Measurements from ENCODE around the gene PTCD2.
"Not testable (repeated sequence)": the region's sequence is repeated elsewhere in the genome, so short reads cannot be mapped to it uniquely, and the experiment has no call there.

The PTCD2 gene

DNA sequence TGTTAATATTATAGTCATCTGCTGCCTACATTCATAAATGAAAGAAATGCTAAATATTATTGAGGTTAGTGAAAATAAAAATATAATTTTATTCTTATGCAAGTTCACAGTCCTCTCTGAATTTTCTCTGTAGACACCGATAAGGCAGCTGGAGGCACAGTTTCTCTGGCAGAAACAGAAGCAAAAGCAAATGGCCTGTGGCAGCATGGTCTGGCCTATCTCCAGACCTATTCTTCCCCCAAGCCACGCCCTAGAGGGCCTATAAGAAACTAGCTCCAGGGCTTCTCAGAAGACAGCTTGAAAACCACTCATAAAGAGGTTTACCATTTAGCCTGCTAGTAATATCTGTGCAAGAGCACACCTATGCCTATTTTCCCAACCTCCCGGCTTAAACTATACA is 28.6 kb upstream of the PTCD2 start:
- DNase-seq (ENCODE audit: low read depth, low spot score) = no peak
- Histone ChIP-seq H3K4me3 (no peak overlapping the region), H3K9me3 (ENCODE audit: low read depth, low read length) (no peaks in the 10 kb centered on the region), H3K27ac (peak overlapping the region; percentile 73), H3K9ac (ENCODE audit: insufficient read length) (no peak overlapping the region), H3K36me3 (ENCODE audit: insufficient read depth, low read length) (peaks cover 62% of the 10 kb centered on the region)
- TF ChIP-seq FOXP2 (optimal IDR thresholded peaks at IDR 0.05; ENCODE audit: control extremely low read depth, extremely low read length, insufficient read depth) (no peak), POLR2AphosphoS5 (IDR thresholded peaks at IDR 0.05; ENCODE audit: borderline replicate concordance, low read depth, low read length) (no peak), EZH2 (IDR thresholded peaks at IDR 0.05) (no peak)

DNA sequence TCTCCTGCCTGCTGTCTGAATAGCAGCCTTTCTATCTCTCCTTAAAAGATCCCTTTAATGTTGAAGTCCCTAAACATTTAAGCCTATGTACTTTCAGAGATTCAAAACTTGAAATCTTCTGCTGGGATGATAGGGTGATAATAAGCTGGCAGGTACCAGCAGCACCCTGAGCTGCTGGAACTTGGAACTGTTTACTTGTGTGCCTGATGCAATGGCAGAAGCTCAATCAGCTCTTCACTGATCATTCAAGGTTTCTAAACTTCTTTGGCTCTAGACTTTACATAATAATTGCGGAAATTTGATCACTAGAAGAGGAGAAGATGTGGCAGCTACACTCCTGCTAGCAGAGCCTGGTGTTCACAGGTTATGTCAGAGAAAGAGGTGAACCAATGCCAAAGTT is 27.8 kb upstream of the PTCD2 start:
- Histone ChIP-seq H3K9ac (ENCODE audit: insufficient read length) (peak overlapping the region; percentile 3), H3K36me3 (ENCODE audit: insufficient read depth, low read length) (peaks cover 63% of the 10 kb centered on the region), H3K27ac (peak overlapping the region; percentile 73), H3K4me3 (no peak overlapping the region), H3K9me3 (ENCODE audit: low read depth, low read length) (no peaks in the 10 kb centered on the region)
- no peak for DNase-seq (ENCODE audit: low read depth, low spot score)
- no peak for TF ChIP-seq POLR2AphosphoS5 (IDR thresholded peaks at IDR 0.05; ENCODE audit: borderline replicate concordance, low read depth, low read length)
- TF ChIP-seq EZH2 (IDR thresholded peaks at IDR 0.05) = no peak
- no peak for TF ChIP-seq FOXP2 (optimal IDR thresholded peaks at IDR 0.05; ENCODE audit: control extremely low read depth, extremely low read length, insufficient read depth)

DNA sequence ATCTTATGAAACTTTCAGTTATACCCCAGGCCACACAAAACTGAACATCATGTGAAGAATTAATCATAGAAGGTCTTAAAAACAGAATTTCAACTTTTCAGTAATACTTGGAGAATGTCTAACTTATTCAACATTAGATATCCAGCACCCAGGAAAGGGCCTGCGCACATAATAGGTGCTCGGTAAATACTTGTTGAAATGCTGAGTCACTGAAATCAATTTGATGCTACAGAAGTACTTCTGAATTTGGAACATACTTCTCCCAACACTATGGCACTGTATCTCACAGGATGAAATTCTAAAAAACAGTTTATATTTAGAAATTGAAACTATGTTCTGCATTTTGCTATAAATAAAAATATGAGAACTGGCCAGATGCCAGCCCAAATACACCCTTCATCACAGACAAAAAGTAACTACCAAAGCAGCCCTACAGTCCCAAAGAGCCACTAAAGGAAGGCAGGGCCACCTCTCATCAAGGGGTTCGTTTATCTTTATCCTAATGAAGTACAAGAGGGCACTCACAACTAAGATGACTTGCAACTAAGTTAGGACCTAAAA is 26.6 kb upstream of the PTCD2 start:
- H3K36me3 ChIP-seq (ENCODE audit: insufficient read depth, low read length) = peaks cover 57% of the 10 kb centered on the region
- DNase-seq (ENCODE audit: low read depth, low spot score) = no peak
- no peak overlapping the region for H3K4me3 ChIP-seq
- H3K27ac ChIP-seq = peak overlapping the region; percentile 73
- H3K9ac ChIP-seq (ENCODE audit: insufficient read length) = no peak overlapping the region
- TF ChIP-seq POLR2AphosphoS5 (IDR thresholded peaks at IDR 0.05; ENCODE audit: borderline replicate concordance, low read depth, low read length) = no peak
- no peak for TF ChIP-seq EZH2 (IDR thresholded peaks at IDR 0.05)
- no peak for TF ChIP-seq FOXP2 (optimal IDR thresholded peaks at IDR 0.05; ENCODE audit: control extremely low read depth, extremely low read length, insufficient read depth)
- H3K9me3 ChIP-seq (ENCODE audit: low read depth, low read length) = no peaks in the 10 kb centered on the region

DNA sequence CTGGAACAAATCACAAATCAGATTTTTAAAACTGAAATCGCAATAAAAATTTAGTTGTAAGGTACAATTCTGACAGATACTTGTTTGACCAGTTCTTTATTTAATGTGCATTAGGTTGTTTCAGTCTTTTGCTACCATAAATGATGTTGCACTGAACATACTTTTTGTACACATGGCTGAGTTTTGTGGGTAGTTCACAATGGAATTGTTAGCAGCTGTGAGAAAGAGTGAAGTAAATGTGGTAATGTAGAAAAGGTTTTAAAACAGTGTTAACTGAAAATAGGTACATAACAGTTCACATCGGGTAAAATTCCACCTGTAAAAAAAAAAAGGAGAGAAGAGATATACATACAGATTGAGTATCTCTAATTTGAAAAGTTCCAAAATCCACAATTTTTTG is 25.7 kb upstream of the PTCD2 start:
- peaks cover 62% of the 10 kb centered on the region for H3K36me3 ChIP-seq (ENCODE audit: insufficient read depth, low read length)
- no peaks in the 10 kb centered on the region for H3K9me3 ChIP-seq (ENCODE audit: low read depth, low read length)
- DNase-seq (ENCODE audit: low read depth, low spot score) = no peak
- H3K27ac ChIP-seq = peak overlapping the region; percentile 73
- no peak overlapping the region for H3K4me3 ChIP-seq
- TF ChIP-seq EZH2 (IDR thresholded peaks at IDR 0.05) (no peak), FOXP2 (optimal IDR thresholded peaks at IDR 0.05; ENCODE audit: control extremely low read depth, extremely low read length, insufficient read depth) (no peak), POLR2AphosphoS5 (IDR thresholded peaks at IDR 0.05; ENCODE audit: borderline replicate concordance, low read depth, low read length) (no peak)
- H3K9ac ChIP-seq (ENCODE audit: insufficient read length) = peak overlapping the region; percentile 22

DNA sequence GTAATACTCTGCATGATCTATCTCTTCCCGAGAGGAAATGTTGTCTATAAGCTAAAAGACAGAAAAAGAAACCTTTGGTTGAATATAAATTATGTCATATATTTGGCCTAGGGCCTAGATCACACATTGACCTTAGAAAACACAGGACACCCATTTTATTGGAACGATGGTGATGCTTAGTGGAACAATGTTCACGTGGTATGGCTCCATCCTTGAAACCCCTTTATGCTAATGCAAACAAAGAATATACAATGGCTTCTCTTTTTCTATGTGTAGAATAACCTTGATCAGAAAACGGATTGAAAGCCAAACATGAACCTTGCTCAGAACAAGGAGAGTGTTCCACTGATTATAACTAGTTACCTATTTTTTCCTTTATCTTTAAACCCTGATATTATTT is 24.6 kb upstream of the PTCD2 start:
- no peak for TF ChIP-seq POLR2AphosphoS5 (IDR thresholded peaks at IDR 0.05; ENCODE audit: borderline replicate concordance, low read depth, low read length)
- TF ChIP-seq EZH2 (IDR thresholded peaks at IDR 0.05) = no peak
- no peak for TF ChIP-seq FOXP2 (optimal IDR thresholded peaks at IDR 0.05; ENCODE audit: control extremely low read depth, extremely low read length, insufficient read depth)
- Histone ChIP-seq H3K9ac (ENCODE audit: insufficient read length) (no peak overlapping the region), H3K4me3 (no peak overlapping the region), H3K9me3 (ENCODE audit: low read depth, low read length) (no peaks in the 10 kb centered on the region), H3K27ac (0 out of 2 replicates have a peak overlapping the region, but pooled peaks have one; percentile 35), H3K36me3 (ENCODE audit: insufficient read depth, low read length) (peaks cover 65% of the 10 kb centered on the region)
- DNase-seq (ENCODE audit: low read depth, low spot score) = no peak

DNA sequence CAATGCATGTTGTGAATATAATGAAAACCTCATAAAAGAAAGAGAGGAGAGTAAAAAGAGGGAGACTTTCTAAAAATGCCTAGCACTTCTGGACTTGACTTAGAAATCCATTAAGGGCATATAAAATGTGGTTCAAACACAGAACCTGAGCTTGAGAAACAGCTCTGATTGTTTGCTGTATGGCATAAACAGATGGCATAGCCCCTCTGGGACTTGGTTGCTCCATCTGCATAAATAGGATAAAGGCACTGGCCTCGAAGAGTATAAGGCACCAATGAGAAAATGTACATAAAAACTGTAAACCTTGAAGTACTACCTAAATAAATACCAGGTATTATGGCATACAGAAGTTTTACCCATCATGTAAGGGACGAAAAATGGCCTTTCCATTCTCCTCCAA is 23.9 kb upstream of the PTCD2 start:
- no peak for TF ChIP-seq FOXP2 (optimal IDR thresholded peaks at IDR 0.05; ENCODE audit: control extremely low read depth, extremely low read length, insufficient read depth)
- no peak for TF ChIP-seq EZH2 (IDR thresholded peaks at IDR 0.05)
- TF ChIP-seq POLR2AphosphoS5 (IDR thresholded peaks at IDR 0.05; ENCODE audit: borderline replicate concordance, low read depth, low read length) = no peak
- Histone ChIP-seq H3K9ac (ENCODE audit: insufficient read length) (no peak overlapping the region), H3K36me3 (ENCODE audit: insufficient read depth, low read length) (peaks cover 65% of the 10 kb centered on the region), H3K27ac (0 out of 2 replicates have a peak overlapping the region, but pooled peaks have one; percentile 35), H3K4me3 (no peak overlapping the region), H3K9me3 (ENCODE audit: low read depth, low read length) (no peaks in the 10 kb centered on the region)
- DNase-seq (ENCODE audit: low read depth, low spot score) = no peak

DNA sequence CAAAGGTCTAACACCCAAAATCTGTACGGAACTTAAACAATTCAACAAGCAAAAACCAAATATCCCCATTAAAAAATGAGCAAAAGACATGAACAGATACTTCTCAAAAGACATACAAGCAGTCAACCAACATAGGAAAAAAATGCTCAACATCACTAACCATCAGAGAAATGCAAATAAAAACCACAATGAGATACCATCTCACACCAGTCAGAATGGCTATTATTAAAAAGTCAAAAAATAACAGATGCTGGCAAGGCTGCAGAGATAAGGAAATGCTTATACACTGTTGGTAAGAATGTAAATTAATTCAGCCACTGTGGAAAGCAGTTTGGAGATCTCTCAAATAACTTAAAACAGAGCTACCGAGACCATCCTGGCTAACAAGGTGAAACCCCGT is 22.0 kb upstream of the PTCD2 start:
- H3K9ac ChIP-seq (ENCODE audit: insufficient read length); DNase-seq (ENCODE audit: low read depth, low spot score); H3K27ac ChIP-seq; H3K9me3 ChIP-seq (ENCODE audit: low read depth, low read length); H3K4me3 ChIP-seq: not testable (repeated sequence)
- peaks cover 73% of the 10 kb centered on the region for H3K36me3 ChIP-seq (ENCODE audit: insufficient read depth, low read length)

DNA sequence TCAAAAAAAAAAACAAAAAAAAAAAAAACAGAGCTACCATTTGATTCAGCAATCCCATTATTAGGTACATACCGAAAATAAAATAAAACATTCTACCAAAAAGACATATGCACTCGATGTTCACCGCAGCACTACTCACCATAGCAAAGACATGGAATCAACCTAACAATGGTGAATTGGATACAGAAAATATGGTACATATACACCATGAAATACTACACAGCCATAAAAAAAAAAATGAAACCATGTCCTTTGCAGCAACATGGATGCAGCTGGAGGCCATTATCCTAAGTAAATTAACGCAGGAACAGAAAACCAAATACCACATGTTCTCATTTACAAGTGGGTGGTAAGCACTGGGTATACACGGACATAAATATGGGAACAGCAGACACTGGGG is 21.5 kb upstream of the PTCD2 start:
- Histone ChIP-seq H3K27ac (no peak overlapping the region), H3K9ac (ENCODE audit: insufficient read length) (no peak overlapping the region), H3K9me3 (ENCODE audit: low read depth, low read length) (no peaks in the 10 kb centered on the region), H3K36me3 (ENCODE audit: insufficient read depth, low read length) (peaks cover 74% of the 10 kb centered on the region), H3K4me3 (no peak overlapping the region)
- DNase-seq (ENCODE audit: low read depth, low spot score) = no peak
- no peak for TF ChIP-seq EZH2 (IDR thresholded peaks at IDR 0.05)
- no peak for TF ChIP-seq POLR2AphosphoS5 (IDR thresholded peaks at IDR 0.05; ENCODE audit: borderline replicate concordance, low read depth, low read length)
- no peak for TF ChIP-seq FOXP2 (optimal IDR thresholded peaks at IDR 0.05; ENCODE audit: control extremely low read depth, extremely low read length, insufficient read depth)

All from SK-N-MC (cell line).